Measurements from ENCODE around the gene KY.

KY gene

GRCh38 chr3:134606033-134607025 lies 44.5 kb downstream of the KY start:
- DNase-seq (ENCODE audit: low read depth): no peak
- H3K9me3 ChIP-seq (ENCODE audit: control insufficient read depth, low read length): no peaks in the 10 kb centered on the region
- H3K4me3 ChIP-seq (ENCODE audit: low read length): no peak overlapping the region
- no peaks in the 10 kb centered on the region for H3K4me1 ChIP-seq (ENCODE audit: control insufficient read depth, insufficient read depth, low read length)
- H3K27me3 ChIP-seq (replicated peaks; ENCODE audit: control insufficient read depth, insufficient read depth, low read length): no peaks in the 10 kb centered on the region
- no peak overlapping the region for H3K9ac ChIP-seq (ENCODE audit: low read length)
- no peaks in the 10 kb centered on the region for H3K36me3 ChIP-seq (ENCODE audit: control insufficient read depth, insufficient read depth, low read length, severe bottlenecking)

GRCh38 chr3:134605556-134605955 lies 45.3 kb downstream of the KY start:
- H3K4me3 ChIP-seq (ENCODE audit: low read length): no peak overlapping the region

GRCh38 chr3:134603956-134604355 lies 46.9 kb downstream of the KY start:
- Histone ChIP-seq H3K4me1 (ENCODE audit: control insufficient read depth, insufficient read depth, low read length) (no peaks in the 10 kb centered on the region), H3K27me3 (replicated peaks; ENCODE audit: control insufficient read depth, insufficient read depth, low read length) (no peaks in the 10 kb centered on the region), H3K9me3 (ENCODE audit: control insufficient read depth, low read length) (no peaks in the 10 kb centered on the region), H3K9ac (ENCODE audit: low read length) (no peak overlapping the region), H3K4me3 (ENCODE audit: low read length) (no peak overlapping the region), H3K36me3 (ENCODE audit: control insufficient read depth, insufficient read depth, low read length, severe bottlenecking) (no peaks in the 10 kb centered on the region)
- no peak for DNase-seq (ENCODE audit: low read depth)

More at GRCh38 chr3:134605556-134605955, 45.3 kb downstream of the KY start:
- H3K9me3 ChIP-seq (ENCODE audit: control insufficient read depth, low read length): no peaks in the 10 kb centered on the region
- H3K27me3 ChIP-seq (replicated peaks; ENCODE audit: control insufficient read depth, insufficient read depth, low read length): no peaks in the 10 kb centered on the region
- no peaks in the 10 kb centered on the region for H3K36me3 ChIP-seq (ENCODE audit: control insufficient read depth, insufficient read depth, low read length, severe bottlenecking)
- H3K4me1 ChIP-seq (ENCODE audit: control insufficient read depth, insufficient read depth, low read length): no peaks in the 10 kb centered on the region
- DNase-seq (ENCODE audit: low read depth): no peak
- H3K9ac ChIP-seq (ENCODE audit: low read length): no peak overlapping the region

- H3K36me3 ChIP-seq (ENCODE audit: control insufficient read depth, insufficient read depth, low read length, severe bottlenecking): no peaks in the 10 kb centered on the region
- no peak overlapping the region for H3K4me3 ChIP-seq (ENCODE audit: low read length)
- no peak overlapping the region for H3K9ac ChIP-seq (ENCODE audit: low read length)
- no peaks in the 10 kb centered on the region for H3K9me3 ChIP-seq (ENCODE audit: control insufficient read depth, low read length)
- H3K27me3 ChIP-seq (replicated peaks; ENCODE audit: control insufficient read depth, insufficient read depth, low read length): no peaks in the 10 kb centered on the region
- no peaks in the 10 kb centered on the region for H3K4me1 ChIP-seq (ENCODE audit: control insufficient read depth, insufficient read depth, low read length)
- DNase-seq (ENCODE audit: low read depth): no peak
Observed at GRCh38 chr3:134603480-134603879, 47.3 kb downstream of the KY start.

GRCh38 chr3:134602440-134602814 lies 48.4 kb downstream of the KY start:
- Histone ChIP-seq H3K9ac (ENCODE audit: low read length) (no peak overlapping the region), H3K4me1 (ENCODE audit: control insufficient read depth, insufficient read depth, low read length) (no peaks in the 10 kb centered on the region), H3K4me3 (ENCODE audit: low read length) (no peak overlapping the region), H3K27me3 (replicated peaks; ENCODE audit: control insufficient read depth, insufficient read depth, low read length) (no peaks in the 10 kb centered on the region), H3K9me3 (ENCODE audit: control insufficient read depth, low read length) (no peaks in the 10 kb centered on the region), H3K36me3 (ENCODE audit: control insufficient read depth, insufficient read depth, low read length, severe bottlenecking) (no peaks in the 10 kb centered on the region)
- DNase-seq (ENCODE audit: low read depth): no peak

- Histone ChIP-seq H3K36me3 (ENCODE audit: control insufficient read depth, insufficient read depth, low read length, severe bottlenecking) (no peaks in the 10 kb centered on the region), H3K9me3 (ENCODE audit: control insufficient read depth, low read length) (no peaks in the 10 kb centered on the region), H3K9ac (ENCODE audit: low read length) (no peak overlapping the region), H3K27me3 (replicated peaks; ENCODE audit: control insufficient read depth, insufficient read depth, low read length) (no peaks in the 10 kb centered on the region), H3K4me1 (ENCODE audit: control insufficient read depth, insufficient read depth, low read length) (no peaks in the 10 kb centered on the region), H3K4me3 (ENCODE audit: low read length) (no peak overlapping the region)
- peak; percentile 61 for DNase-seq (ENCODE audit: low read depth)
Observed at GRCh38 chr3:134601539-134602439, 49.0 kb downstream of the KY start.

- DNase-seq (ENCODE audit: low read depth): peak; percentile 89
- Histone ChIP-seq H3K9me3 (ENCODE audit: control insufficient read depth, low read length) (peaks cover 7% of the 10 kb centered on the region), H3K4me1 (ENCODE audit: control insufficient read depth, insufficient read depth, low read length) (no peaks in the 10 kb centered on the region), H3K4me3 (ENCODE audit: low read length) (no peak overlapping the region), H3K27me3 (replicated peaks; ENCODE audit: control insufficient read depth, insufficient read depth, low read length) (no peaks in the 10 kb centered on the region), H3K36me3 (ENCODE audit: control insufficient read depth, insufficient read depth, low read length, severe bottlenecking) (no peaks in the 10 kb centered on the region), H3K9ac (ENCODE audit: low read length) (no peak overlapping the region)
Observed at GRCh38 chr3:134600685-134601463, 49.9 kb downstream of the KY start.

GRCh38 chr3:134600206-134600605 lies 50.6 kb downstream of the KY start:
- Histone ChIP-seq H3K4me1 (ENCODE audit: control insufficient read depth, insufficient read depth, low read length) (no peaks in the 10 kb centered on the region), H3K27me3 (replicated peaks; ENCODE audit: control insufficient read depth, insufficient read depth, low read length) (no peaks in the 10 kb centered on the region), H3K36me3 (ENCODE audit: control insufficient read depth, insufficient read depth, low read length, severe bottlenecking) (no peaks in the 10 kb centered on the region), H3K9ac (ENCODE audit: low read length) (no peak overlapping the region), H3K9me3 (ENCODE audit: control insufficient read depth, low read length) (peaks cover 10% of the 10 kb centered on the region), H3K4me3 (ENCODE audit: low read length) (no peak overlapping the region)
- peak; percentile 92 for DNase-seq (ENCODE audit: low read depth)

- peak; percentile 14 for DNase-seq (ENCODE audit: low read depth)
- H3K4me1 ChIP-seq (ENCODE audit: control insufficient read depth, insufficient read depth, low read length): no peaks in the 10 kb centered on the region
Observed at GRCh38 chr3:134598763-134599545, 51.9 kb downstream of the KY start.

GRCh38 chr3:134597390-134597970 lies 53.3 kb downstream of the KY start:
- no peaks in the 10 kb centered on the region for H3K27me3 ChIP-seq (replicated peaks; ENCODE audit: control insufficient read depth, insufficient read depth, low read length)
- no peak overlapping the region for H3K9ac ChIP-seq (ENCODE audit: low read length)
- H3K36me3 ChIP-seq (ENCODE audit: control insufficient read depth, insufficient read depth, low read length, severe bottlenecking): no peaks in the 10 kb centered on the region
- H3K4me3 ChIP-seq (ENCODE audit: low read length): no peak overlapping the region
- no peaks in the 10 kb centered on the region for H3K4me1 ChIP-seq (ENCODE audit: control insufficient read depth, insufficient read depth, low read length)
- no peak for DNase-seq (ENCODE audit: low read depth)
- H3K9me3 ChIP-seq (ENCODE audit: control insufficient read depth, low read length): peaks cover 11% of the 10 kb centered on the region

More at GRCh38 chr3:134598763-134599545, 51.9 kb downstream of the KY start:
- no peaks in the 10 kb centered on the region for H3K36me3 ChIP-seq (ENCODE audit: control insufficient read depth, insufficient read depth, low read length, severe bottlenecking)
- H3K9me3 ChIP-seq (ENCODE audit: control insufficient read depth, low read length): peaks cover 11% of the 10 kb centered on the region
- no peak overlapping the region for H3K9ac ChIP-seq (ENCODE audit: low read length)
- no peaks in the 10 kb centered on the region for H3K27me3 ChIP-seq (replicated peaks; ENCODE audit: control insufficient read depth, insufficient read depth, low read length)
- no peak overlapping the region for H3K4me3 ChIP-seq (ENCODE audit: low read length)

All from adipocyte (in vitro differentiated cells).